Measurements from ENCODE around the gene UBE2D1.

GRCh38 chr10:58389024-58389423 is 54.2 kb downstream of the UBE2D1 start:
- TF ChIP-seq CREM (CRISPR knock-in tag; IDR thresholded peaks at IDR 0.05) (no peak), JUN (CRISPR knock-in tag; IDR thresholded peaks at IDR 0.05) (no peak), CTCF (IDR thresholded peaks at IDR 0.05) (no peak), ATF2 (CRISPR knock-in tag; IDR thresholded peaks at IDR 0.05; ENCODE audit: borderline replicate concordance, low read depth) (no peak), NFYB (CRISPR knock-in tag; conservative IDR thresholded peaks at IDR 0.05; ENCODE audit: low read depth) (no peak), NFE2L1 (CRISPR knock-in tag; IDR thresholded peaks at IDR 0.05) (no peak), RELA (CRISPR knock-in tag; IDR thresholded peaks at IDR 0.05; ENCODE audit: borderline replicate concordance) (no peak), ZNF317 (CRISPR knock-in tag; IDR thresholded peaks at IDR 0.05; ENCODE audit: borderline replicate concordance, low read depth) (no peak)
- TF ChIP-seq, protein P1, sequence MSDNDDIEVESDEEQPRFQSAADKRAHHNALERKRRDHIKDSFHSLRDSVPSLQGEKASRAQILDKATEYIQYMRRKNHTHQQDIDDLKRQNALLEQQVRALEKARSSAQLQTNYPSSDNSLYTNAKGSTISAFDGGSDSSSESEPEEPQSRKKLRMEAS (CRISPR knock-in tag; IDR thresholded peaks at IDR 0.05): no peak
